Measurements from ENCODE around the gene SYNPO2L. TPM values are rescaled to one million over a fixed set of nuclear protein-coding genes. Genes with fewer than 3 reads are reported as not detected.
"Not testable (repeated sequence)": the region's sequence is repeated elsewhere in the genome, so short reads cannot be mapped to it uniquely, and the experiment has no call there.

SYNPO2L gene, protein sequence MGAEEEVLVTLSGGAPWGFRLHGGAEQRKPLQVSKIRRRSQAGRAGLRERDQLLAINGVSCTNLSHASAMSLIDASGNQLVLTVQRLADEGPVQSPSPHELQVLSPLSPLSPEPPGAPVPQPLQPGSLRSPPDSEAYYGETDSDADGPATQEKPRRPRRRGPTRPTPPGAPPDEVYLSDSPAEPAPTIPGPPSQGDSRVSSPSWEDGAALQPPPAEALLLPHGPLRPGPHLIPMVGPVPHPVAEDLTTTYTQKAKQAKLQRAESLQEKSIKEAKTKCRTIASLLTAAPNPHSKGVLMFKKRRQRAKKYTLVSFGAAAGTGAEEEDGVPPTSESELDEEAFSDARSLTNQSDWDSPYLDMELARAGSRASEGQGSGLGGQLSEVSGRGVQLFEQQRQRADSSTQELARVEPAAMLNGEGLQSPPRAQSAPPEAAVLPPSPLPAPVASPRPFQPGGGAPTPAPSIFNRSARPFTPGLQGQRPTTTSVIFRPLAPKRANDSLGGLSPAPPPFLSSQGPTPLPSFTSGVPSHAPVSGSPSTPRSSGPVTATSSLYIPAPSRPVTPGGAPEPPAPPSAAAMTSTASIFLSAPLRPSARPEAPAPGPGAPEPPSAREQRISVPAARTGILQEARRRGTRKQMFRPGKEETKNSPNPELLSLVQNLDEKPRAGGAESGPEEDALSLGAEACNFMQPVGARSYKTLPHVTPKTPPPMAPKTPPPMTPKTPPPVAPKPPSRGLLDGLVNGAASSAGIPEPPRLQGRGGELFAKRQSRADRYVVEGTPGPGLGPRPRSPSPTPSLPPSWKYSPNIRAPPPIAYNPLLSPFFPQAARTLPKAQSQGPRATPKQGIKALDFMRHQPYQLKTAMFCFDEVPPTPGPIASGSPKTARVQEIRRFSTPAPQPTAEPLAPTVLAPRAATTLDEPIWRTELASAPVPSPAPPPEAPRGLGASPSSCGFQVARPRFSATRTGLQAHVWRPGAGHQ
- 263 TPM for polyA plus RNA-seq (ENCODE audit: insufficient read length)

DNA sequence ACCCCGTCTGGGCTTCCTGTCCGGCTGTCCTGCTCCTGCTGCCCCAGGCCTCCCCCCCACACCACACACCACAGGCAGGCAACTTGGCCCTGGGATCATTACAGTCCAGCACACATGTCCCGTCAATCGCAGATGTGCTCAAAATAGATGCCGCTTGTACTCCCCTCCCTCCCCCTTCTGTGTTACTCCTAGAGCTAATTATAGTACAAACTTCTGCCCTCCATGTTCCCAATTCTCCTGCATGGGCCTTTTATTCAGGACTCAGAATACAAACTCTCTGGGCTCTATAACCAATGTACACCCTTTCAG, at the start of gene SYNPO2L:
Gene SYNPO2L, minus strand, starts transcription at position 40 of the 309 bp plus-strand sequence. CDS start 107 bp downstream, outside the sequence.
- DNase-seq = no peak

DNA sequence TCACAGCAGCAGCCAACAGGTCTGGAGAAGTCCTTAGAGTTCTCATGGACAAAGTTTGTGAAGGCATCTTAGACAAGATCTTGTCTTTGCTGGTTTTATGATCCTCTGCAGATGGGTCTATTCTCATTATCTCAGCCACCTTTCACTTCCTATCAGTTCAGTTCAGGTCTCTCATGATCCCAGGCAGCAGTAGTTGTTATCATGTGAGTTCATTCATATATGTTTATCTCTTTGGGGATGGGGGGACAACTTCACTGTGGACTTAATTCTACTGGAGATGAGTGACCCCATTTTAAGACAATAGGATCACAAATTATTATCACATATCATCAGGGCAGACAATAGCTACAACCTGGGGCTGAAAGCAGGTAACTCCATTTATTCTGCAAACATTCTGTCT, 48.1 kb upstream of the SYNPO2L start:
- not testable (repeated sequence) for DNase-seq

DNA sequence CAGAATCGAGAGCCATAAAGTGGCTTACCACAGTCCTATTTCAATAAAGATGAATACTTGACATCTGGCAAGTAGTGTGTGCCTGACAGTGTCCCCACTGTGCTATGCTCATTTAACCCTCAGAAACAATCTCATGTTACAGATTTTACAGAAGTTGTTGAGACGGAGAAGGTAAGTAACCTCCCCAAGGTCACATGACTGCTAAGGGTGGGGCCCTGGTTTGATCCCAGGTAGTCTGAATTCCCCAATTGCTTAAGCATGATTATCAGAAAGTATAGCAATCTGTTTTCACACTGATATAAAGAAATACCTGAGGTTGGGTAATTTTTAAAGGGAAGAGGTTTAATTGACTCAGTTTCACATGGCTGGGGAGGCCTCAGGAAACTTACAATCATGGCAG, 43.0 kb upstream of the SYNPO2L start:
- DNase-seq = not testable (repeated sequence)

DNA sequence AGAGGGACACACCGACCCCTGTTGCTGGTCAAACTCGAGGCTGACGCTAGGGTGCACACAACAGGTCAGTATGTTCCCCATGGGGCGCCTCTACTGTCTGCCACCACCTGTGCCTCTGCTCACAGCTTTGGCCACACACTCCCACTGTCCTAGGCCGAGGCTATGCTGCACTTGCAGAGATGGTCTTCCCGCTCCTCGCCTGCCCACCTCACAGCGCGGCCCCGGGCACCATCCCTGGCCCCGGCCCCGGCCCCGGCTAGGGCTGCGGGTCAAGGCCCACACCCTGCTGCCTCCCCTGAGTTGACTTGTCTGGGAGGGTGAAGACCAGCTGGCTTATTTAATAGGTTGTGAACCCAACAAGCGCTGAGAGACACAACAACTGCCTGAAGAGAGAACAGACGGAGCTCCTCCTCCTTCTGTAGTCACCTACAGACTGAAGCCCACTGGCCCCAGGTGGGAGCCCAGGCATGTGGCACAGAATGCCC, 41.9 kb upstream of the SYNPO2L start, which contains the start of gene AGAP5:
Gene AGAP5, minus strand, starts transcription at position 435 of the 485 bp plus-strand sequence. Its CDS starts 354 bp downstream, at position 81.
- not testable (repeated sequence) for DNase-seq

DNA sequence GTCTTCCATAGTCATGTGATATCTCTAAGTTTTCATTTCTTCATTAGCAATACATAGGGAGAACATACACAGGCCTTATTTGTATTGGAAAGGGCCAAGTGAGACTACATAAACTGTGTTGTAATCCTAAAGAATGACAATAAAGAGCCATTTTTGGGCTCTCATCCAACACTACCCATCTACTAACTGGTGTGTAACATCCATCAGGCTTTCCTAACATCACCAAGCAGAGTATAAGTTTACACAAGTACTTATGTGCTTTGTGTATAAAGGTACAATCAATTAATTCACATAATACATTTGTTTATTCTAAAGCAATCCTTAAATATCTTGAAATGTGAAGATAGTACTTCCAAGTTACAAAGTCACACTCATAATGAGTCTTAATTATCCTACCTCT, 39.5 kb upstream of the SYNPO2L start:
- DNase-seq = not testable (repeated sequence)

DNA sequence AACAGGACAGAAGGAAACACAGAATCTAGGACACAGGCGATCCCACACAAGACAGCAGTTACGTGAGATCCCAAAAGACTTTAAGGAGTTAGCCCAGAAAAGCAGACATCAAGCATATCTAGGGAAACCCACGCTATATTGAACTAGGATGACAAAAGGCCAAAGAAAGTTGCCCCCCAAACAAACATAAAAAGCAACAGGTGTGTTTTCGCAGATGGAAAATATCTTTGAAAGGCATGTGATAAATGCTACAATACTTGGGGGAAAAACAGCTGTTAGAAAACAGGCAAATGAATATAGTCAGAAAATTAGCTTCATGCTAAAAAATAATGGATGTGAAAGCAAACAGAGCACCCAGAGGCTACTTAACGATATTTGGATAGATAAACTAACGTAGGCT, 34.9 kb upstream of the SYNPO2L start:
- DNase-seq = not testable (repeated sequence)

DNA sequence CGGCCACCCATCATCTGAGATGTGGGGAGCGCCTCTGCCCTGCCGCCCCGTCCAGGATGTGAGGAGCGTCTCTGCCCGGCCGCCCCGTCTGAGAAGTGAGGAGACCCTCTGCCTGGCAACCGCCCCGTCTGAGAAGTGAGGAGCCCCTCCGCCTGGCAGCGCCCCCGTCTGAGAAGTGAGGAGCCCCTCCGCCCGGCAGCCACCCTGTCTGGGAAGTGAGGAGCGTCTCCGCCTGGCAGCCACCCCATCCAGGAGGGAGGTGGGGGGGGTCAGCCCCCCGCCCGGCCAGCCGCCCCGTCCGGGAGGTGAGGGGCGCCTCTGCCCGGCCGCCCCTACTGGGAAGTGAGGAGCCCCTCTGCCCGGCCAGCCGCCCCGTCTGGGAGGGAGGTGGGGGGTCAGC, 33.8 kb upstream of the SYNPO2L start:
- DNase-seq = not testable (repeated sequence)

DNA sequence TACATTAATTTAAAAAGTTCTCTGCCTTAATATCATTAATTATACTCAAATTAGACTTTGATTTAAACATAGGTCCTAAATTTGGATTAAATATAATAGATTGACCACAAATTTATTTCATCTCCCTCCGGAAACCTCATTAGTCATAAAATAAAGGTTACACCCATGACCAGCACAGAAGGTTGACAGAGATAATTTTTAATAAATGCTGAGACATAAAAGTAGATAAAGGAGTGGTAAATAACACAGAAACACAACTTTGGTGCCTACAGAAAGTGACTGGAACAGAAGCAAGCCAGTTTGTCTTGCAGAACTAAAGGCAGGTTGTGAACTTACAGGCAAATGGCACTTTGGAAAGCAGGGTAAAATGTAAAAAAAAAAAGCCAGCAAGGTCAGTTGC, 31.8 kb upstream of the SYNPO2L start:
- DNase-seq = not testable (repeated sequence)

DNA sequence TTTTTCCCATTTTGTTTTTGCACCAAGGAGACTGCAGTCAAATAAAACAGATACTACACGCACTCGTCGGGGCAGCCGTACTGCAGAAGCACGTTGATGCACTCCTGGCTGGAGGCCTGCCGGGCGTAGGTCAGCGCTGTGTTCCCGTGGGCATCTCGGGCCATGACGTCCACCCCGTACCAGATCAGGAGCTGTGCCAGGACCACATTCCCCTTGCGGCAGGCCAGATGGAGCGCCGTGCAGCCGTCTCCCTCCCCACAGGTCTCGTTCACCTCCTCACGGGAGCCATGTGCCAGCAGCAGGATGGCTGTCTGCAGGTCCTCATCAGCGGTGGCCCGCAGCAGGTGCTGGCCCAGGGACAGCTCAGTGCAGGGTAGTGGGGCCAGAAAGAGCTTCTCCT, 18.7 kb upstream of the SYNPO2L start:
- DNase-seq = not testable (repeated sequence)

DNA sequence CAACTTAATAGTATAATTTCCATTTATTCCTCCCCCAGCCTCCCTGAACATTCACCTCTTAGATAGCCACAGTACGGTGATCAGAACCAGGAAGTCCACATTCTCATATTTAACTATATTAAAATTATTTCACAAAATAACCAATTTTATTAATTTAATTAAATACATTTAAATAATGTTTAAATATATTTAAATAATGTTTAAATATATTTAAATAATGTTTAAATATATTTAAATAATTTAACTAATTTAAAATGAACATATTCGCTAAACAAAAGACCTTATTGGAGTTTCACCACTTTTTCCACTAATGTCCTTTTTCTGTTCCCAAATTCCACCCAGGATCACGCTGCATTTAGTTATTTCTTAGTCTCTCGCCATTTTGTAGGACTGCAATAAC, 12.5 kb upstream of the SYNPO2L start:
- DNase-seq = not testable (repeated sequence)

DNA sequence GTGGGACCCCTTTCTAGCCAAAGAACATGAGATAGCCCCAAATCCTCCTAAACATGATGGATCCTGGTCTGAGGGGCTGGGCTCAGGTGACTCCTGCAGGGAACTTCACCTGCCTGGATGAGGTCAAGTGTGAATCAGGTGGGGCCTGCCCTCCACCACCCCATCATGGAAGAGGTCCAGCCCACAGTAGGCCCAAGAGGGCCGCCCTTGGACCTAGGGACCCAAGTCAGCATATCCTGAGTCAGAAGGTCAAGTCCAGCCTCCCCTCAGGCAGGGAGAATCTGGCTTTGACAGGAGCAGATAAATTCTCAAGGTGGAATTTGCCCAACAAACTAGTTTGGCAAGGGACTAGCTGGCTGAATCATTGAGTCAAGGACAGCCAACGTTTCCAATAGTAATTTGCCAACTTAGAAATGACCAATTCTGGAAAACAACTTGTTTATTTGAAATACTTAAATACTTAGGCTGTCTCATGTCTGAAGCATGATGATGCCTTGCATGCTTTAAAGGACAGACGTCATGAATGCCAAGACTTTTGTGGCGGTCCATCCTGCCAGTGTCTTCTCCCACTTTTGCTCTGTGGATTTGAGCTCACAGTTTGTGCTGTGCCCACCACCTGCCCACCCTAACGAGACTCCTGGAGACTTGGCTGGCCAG, 10.5 kb upstream of the SYNPO2L start:
- not testable (repeated sequence) for DNase-seq

DNA sequence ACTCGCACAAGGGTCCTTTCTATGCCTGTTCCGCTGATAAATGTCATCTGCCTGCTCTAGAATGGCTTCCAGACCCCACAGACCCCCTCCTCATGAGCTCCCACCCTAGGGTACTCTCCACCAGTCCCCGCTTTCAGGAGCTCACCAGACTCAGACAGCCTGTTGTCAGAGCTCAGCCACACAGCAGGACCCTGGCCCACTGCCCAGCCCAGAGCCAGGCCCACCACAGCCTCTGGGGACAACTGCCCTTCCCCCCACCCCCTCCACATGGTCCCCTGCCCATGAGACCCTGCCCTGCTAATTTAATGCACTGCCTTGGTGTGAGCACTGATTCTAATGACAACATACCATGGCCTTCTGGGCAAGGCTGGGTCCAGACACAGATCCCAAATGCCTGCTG, 9.8 kb upstream of the SYNPO2L start:
- not testable (repeated sequence) for DNase-seq

DNA sequence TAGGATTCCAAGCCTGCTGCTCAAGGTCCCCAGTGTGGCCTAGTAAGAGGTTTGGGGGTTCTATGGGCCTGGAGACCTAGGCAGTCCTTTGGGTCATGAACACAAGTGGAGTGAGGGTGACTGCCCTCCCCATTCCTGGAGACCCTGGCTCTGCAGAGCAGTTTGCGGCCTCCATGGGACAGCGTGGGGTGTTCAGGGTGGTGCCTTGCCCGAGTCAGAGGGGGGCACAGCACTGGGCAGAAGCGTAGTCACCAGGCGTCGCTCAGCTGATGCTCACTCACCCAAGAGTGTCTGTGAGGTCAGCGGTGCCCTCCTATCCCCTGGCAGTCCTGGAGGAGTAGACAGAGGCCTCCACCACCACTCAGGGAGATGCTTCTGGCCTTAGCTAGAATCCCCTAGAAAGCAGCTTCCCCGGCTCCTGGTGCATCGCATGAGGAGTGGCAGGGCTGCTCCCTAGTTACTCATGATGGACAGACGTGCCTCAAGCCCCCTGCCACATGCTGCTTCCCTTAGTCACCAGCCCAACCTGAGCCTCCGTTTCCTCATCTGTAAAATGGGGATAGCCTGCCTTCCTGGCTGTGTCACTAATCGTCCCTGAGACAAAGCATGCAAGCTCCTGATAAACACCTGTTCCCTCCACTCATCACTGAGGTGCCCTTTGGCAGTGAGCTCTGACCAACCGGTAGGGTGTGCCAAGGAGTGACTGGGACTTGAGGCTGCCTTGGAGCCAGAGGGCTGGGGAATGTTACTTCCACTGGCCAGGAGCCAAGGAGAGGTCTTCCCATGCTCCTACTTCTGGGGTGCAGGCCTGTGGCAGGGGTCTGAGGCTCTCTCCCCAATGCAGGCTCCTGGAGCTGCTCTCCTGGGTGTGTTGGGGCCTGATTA, 8.6 kb upstream of the SYNPO2L start:
- not testable (repeated sequence) for DNase-seq

DNA sequence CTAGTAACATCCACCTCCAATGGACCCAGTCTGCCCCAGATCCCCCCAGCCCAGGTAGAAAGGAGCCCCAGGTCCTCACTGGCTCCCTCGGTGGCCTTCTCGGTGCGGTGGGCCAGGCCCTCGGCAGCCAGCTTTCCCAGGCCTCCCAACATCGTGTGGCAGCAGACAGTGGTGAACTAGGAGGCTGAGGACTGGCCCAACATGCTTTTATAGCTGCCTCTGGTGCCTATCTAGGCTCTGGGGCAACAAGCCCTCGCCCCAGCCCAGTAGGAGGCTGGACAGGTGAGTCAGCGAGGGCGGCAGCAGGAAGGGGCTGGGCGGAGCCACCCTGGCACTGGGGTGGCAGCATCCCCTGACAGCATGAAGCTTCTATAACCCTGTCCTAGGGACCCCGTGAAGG, 7.8 kb upstream of the SYNPO2L start:
- not testable (repeated sequence) for DNase-seq

DNA sequence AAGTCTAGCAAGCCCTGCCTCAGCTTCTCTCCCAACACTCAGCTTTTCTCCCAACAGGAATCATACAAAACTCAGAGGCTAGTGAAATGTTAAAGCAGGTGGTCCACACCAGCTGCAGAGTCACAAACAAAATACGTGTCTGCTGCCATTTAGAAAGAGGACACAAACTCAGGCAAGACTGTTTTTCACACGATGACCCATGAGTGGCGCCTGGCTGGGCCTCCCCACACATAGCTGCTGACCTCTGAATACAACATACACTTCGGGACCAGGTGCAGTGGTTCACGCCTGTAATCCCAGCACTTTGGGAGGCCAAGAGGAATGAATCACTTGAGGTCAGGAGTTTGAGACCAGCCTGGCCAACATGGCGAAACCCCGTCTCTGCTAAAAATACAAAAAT, 6.9 kb upstream of the SYNPO2L start:
- DNase-seq = not testable (repeated sequence)

DNA sequence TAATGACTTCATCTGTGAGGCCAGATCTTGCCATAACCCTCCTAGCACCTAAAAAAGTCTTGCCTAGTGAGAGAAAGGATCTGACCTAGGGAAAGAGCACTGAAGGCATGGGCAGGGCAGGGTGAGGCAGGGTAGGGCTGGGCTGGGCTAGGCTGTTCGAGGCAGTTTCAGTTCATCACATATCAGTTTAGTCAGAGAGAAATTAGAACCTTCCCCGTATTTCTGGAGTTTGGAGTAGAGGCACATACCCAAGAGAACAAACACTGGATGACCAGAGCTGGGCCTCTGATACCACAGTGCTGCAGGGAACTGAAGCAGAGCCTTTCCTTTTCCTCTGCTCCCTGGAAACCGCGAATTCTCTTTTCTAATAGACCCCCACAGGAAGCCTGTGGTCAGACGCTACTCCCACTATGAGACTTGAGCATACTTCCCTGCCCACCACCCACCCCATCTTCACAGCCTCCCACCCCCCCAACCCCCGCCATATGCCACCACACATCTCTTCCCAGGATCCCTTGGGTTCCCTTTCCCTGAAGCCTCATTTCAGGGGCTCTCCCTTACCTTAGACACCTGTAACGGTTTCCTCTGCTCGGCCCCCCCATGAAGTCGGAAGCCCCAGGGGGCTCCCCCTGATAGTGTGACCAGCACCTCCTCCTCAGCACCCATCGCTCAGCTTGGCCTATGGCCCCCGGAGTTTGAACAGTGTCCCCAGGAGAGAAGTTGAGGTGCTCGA, 406 bp downstream of the SYNPO2L start:
- no peak for DNase-seq

DNA sequence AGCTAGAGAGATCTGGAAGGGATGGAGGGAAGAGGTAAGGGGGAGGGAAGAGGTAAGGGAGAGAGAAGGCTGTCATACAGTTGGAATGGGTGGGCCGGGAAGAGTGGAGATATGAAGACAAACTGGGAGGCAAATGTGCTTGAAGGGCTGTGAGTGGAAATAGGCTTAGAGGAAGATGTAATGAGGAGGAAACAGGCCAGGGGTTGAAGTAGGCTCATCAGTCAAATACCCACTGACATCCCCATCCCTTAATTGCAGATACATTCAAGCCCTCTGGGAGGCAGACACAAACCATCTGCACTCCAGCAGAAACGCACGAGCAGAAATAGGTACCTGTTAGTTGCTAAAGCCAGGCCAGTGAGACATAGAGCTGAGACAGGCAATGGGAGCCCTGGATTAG, 2.1 kb downstream of the SYNPO2L start:
- DNase-seq = no peak

DNA sequence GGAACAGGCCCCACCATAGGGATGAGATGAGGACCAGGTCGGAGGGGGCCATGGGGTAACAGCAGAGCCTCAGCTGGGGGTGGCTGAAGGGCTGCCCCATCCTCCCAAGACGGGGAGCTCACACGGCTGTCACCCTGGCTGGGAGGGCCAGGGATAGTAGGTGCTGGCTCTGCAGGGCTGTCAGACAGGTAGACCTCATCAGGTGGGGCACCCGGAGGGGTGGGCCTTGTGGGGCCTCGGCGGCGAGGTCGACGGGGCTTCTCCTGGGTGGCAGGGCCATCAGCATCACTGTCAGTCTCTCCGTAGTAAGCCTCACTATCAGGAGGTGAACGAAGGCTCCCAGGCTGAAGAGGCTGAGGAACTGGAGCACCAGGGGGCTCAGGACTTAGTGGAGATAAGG, 2.6 kb downstream of the SYNPO2L start:
- DNase-seq = no peak

DNA sequence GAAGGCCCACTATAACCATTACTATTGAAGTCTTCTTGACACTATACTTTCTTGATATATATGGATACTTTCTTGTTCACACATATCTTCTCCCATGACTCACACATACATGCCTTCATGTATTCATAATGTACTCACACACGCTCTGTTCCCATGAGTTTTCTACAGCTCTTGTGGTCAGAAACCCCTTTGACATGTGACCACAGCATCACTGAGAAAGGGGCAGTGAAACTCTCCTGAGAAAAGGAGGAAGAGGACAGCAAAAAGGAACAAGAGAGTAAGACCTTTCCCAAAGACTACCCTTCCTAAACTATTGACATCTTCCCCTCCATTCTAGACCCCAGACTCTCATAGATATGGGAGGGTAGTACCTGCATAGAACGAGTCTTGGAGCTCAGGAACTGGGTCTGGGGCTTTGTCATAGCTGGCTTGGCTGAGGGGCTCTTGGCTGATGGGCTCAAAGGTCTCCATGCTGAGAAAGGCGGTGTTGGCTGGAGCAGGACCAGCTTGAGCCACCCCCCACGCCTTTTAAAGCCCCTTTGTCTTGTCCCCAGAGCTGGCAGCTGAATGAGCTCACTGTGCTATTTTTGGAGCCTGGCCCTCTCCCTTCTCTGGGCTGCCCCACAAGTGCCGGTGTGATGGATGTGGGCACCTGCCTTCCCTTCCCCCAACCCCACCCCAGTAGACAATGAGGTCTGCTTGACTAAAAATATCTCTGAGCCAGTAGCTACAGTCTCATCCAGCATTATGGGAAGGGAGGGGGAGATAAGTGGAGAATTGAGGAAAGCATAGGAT, 5.1 kb downstream of the SYNPO2L start:
- no peak for DNase-seq
